Transverse colon (tissue), 4 donors: Measurements from ENCODE around the gene HACL1.

Experiments
- CTCF ChIP-seq, 5 experiments: fragments of 200-600 bp in 3 of 5; fragments of 450-650 bp in 2 of 5; sonication (generic) in 3 of 5; IDR thresholded peaks; 1 replicate in 2 of 5; 2 replicates in 3 of 5; pipeline ENCODE4 v1.5.1; 2016 to 2017; ENCODE audit warnings: antibody characterized with exemption in 5 of 5, inconsistent platforms in 3 of 5, mild to moderate bottlenecking in 2 of 5, moderate library complexity in 1 of 5
- EP300 ChIP-seq: sonication (generic); formaldehyde crosslinking; IDR thresholded peaks from one replicate; pipeline ENCODE4 v1.6.1; 2017; ENCODE audit warnings: antibody characterized with exemption, low read depth
- POLR2A ChIP-seq: fragments of 450-650 bp; IDR thresholded peaks from one replicate; pipeline ENCODE4 v1.6.1; 2016; ENCODE audit warnings: antibody characterized with exemption, mild to moderate bottlenecking, moderate library complexity
- POLR2AphosphoS5 ChIP-seq, 3 donors: sonication (generic); formaldehyde crosslinking; IDR thresholded peaks; one replicate each; pipeline ENCODE4 v1.6.1; 2016; ENCODE audit warnings: antibody characterized with exemption in 3 of 3

DNA sequence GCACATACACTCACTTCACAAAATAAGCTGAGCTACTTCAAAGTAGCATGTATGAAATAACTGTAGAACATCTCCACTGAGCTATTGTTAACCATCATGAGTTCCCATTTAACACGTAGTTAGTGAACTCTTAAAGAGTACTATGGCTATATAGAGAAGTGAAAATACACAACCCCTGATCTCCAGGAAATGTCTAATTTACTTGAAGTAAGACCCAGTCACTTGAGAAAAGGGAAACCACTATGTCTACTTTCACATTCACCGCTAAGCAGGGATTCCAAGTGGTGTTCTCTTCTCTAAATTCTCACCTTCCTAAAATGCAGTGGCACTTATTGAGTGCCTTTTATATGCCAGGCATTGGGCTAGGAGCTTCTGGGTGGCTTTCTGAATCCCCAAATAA lies 44.9 kb downstream of the HACL1 start:
- TF ChIP-seq EP300 = no peak
- no peak for TF ChIP-seq CTCF (IDR thresholded peaks at IDR 0.05)
- TF ChIP-seq POLR2AphosphoS5 (IDR thresholded peaks at IDR 0.05) = no peak
- no peak for TF ChIP-seq POLR2A
